GM21526 (cell line): ENCODE data around the gene PDZD4.

ENCODE experiments used
- ATAC-seq: cut with Tn5 transposase; IDR thresholded peaks from one replicate; pipeline ENCODE4 v1.9.1; 2021; ENCODE audit warnings: moderate library complexity; ENCODE audit not compliant: unreplicated experiment, low FRiP score

Gene PDZD4

DNA sequence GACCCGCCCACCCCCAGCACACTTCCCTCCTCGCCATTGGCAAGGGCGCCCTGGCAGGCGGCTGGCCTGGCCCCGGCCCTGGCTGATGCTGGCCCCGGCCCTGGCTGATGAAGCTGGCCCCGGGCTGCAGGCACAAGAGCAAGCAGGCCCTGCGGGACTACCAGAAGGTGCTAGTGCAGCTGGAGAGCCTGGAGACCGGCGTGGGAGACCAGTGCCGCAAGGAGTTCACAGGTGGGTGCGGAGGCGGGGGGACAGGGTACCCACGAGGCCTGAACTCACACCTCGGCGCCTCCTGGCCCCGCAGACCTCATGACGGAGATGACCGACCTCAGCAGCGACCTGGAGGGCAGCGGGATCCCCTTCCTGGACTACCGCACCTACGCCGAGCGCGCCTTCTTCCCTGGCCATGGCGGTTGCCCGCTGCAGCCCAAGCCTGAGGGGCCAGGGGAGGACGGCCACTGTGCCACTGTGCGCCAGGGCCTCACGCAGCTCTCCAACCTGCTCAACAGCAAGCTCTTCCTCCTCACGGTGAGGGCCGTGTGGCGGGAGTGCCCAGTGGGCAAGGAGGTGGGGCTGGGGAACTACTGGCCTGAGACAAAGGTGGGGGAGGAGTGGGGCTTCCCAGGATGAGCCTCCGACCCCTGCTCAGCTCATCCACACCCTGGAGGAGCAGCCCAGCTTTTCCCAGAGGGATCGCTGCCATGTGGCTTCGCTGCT is 55.6 kb downstream of the PDZD4 start:
- no peak for ATAC-seq

DNA sequence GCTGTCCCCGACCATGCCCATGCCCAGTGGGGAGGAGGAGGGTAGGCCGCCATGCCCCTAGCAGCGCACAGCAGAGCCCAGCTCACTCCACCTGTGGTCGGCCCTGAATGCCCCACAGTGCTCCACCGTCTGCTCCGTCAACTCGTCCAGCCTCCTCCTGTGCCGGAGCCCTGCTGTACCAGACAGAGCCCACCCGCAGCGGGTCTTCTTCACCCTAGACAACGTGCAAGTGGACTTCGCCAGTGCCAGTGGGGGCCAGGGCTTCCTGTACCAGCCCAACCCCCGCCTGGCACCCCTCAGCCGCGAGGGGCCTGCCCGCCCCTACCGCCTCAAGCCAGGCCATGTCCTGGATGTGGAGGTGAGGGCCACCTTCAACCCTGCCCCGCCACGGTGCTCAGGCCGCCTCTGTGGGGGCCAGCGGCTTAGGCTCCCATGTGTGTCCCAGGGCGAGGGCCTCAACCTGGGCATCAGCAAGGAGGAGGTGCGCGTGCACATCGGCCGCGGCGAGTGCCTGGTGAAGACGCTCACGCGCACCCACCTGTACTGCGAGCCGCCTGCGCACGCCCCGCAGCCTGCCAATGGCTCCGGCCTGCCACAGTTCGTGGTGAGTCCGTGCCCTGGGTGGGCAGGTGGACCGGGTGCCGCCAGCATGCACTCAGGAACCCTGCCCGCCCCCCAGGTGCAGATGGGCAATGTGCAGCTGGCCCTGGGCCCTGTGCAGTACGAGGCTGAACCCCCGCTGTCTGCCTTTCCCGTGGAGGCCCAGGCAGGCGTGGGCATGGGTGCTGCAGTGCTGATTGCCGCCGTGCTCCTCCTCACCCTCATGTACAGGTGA is 56.4 kb downstream of the PDZD4 start:
- ATAC-seq, result no peak

DNA sequence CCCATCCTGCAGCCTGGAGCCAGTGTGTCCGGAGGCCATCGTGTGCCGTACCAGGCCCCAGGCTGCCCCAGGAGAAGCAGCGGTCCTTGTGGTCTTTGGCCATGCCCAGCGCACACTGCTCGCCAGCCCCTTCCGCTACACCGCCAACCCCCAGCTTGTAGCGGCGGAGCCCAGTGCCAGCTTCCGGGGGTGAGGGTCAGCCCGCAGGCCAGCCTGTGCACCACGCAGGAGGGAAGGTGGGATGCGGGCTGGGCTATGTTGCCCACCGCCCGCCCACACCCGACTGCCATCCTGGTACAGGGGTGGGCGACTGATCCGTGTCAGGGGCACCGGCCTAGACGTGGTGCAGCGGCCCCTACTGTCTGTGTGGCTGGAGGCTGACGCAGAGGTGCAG is 57.1 kb downstream of the PDZD4 start:
- ATAC-seq, result no peak

DNA sequence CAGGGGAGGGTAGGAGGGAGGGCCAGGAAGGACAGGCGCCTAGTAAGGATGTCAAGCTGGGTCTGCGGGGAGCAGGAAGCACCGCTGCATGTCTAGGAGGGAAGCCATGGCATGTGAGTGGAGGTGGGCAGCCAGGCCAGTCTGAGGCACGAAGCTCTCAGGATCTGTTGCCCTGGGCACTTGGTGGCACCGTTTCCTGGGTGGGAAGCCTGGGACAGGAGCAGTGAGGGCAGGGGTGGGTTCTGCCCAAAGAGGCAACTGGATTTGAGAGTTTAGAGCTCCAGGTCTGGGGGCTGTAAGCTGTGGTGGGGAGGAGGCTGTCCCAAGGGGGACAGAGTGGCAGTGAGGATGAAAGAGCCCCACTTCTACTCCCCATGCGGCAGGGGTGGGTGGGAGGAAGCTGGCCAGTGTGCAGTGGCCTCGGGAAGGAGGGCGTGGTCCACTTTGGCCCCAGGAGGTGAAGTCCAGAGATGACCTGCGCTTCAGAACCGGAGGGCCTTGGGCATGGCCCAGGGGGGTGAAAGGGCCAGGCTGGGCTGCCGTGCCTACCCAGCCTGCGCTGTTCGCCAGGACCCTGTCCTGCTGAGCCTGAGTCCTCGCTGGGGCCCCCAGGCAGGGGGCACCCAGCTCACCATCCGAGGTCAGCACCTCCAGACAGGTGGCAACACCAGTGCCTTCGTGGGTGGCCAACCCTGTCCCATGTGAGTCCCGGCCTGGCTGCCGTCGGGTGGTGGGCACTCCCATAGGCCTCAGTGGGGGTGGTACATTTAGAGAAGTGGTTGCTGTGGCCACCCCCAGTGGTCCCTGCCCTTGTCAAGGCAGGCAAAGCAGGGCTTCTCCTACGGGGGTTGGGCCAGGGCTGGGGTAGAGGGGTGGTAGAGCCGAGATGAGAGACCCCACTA is 57.8 kb downstream of the PDZD4 start:
- ATAC-seq, result no peak

DNA sequence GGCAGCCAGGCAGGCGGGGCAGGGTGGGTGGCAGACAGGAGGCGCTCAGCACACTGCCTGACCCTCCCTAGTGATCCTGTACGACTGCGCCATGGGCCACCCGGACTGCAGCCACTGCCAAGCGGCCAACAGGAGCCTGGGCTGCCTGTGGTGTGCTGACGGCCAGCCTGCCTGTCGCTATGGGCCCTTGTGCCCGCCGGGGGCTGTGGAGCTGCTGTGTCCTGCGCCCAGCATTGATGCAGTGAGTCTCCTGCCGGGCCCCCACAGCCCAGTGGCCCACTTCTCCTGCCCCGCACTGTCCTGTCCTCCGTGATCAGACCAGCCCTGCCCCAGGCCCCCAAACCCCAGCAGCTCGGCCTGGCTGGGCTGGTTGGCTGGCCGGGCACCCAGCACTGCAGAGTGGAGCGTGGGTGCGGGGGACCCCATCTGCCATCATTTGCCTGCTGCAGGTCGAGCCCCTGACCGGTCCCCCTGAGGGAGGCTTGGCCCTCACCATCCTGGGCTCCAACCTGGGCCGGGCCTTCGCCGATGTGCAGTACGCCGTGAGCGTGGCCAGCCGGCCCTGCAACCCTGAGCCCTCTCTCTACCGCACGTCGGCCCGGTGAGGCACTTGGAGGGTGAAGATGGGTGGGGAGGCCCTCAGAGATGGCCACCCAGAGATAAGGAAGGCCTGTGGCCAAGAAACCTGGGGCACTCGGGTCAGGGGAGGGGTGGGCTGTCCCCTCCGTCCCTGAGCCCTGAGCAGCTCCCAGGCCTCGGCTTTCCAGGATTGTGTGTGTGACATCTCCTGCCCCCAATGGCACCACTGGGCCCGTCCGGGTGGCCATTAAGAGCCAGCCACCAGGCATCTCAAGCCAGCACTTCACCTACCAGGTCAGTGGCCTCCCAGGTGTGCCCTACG is 58.7 kb downstream of the PDZD4 start:
- ATAC-seq, result no peak

DNA sequence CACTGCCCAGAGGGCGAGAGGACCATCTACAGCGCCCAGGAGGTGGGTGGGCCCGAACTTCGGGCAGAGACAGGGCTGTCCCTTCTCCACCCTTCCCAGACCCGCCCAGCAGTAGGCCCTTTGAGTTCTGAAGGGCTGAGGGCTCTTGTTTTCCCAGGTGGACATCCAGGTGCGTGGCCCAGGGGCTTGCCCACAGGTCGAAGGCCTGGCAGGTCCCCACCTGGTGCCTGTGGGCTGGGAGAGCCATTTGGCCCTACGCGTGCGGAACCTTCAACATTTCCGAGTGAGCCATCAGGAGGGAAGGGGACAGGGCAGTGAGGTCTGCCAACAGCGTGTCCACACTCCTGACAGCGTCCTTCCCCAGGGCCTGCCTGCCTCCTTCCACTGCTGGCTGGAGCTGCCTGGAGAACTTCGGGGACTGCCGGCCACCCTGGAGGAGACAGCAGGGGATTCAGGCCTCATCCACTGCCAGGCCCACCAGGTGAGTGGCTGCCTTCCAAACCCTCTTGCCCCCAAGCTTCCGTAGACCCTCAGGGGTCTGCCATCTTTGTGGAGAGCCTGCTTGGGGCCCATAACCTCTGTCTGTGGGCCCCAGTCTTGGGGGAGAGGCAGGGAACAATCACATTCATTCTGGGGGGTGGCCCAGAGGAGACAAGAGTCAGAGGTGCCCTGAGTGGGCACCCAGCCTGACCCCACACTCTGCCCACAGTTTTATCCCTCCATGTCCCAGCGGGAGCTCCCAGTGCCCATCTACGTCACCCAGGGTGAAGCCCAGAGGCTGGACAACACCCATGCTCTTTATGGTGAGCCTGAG is 59.5 kb downstream of the PDZD4 start:
- no peak for ATAC-seq

DNA sequence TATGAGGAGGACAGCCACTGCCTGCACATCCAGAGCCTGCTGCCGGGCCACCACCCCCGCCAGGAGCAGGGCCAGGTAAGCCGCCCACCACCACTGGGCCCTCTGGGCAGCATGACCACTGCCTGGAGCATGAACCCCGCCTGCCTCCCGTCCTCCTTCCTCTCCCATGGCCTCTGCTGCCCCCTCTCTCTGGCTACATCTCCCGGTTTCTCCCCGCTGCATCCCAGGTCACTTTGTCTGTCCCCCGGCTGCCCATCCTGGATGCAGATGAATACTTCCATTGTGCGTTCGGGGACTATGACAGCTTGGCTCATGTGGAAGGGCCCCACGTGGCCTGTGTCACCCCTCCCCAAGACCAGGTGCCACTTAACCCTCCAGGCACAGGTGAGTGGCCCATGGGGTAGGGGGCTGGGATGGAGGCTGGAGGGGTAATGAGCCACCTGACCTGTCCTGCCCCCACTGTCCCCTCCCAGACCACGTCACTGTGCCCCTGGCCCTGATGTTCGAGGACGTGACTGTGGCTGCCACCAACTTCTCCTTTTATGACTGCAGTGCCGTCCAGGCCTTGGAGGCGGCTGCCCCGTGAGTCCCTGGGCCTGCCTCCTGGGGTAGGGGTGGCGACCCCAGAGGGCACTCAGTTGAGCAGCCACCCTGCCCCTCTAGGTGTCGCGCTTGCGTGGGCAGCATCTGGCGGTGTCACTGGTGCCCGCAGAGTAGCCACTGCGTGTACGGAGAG is 60.3 kb downstream of the PDZD4 start:
- ATAC-seq, result no peak

DNA sequence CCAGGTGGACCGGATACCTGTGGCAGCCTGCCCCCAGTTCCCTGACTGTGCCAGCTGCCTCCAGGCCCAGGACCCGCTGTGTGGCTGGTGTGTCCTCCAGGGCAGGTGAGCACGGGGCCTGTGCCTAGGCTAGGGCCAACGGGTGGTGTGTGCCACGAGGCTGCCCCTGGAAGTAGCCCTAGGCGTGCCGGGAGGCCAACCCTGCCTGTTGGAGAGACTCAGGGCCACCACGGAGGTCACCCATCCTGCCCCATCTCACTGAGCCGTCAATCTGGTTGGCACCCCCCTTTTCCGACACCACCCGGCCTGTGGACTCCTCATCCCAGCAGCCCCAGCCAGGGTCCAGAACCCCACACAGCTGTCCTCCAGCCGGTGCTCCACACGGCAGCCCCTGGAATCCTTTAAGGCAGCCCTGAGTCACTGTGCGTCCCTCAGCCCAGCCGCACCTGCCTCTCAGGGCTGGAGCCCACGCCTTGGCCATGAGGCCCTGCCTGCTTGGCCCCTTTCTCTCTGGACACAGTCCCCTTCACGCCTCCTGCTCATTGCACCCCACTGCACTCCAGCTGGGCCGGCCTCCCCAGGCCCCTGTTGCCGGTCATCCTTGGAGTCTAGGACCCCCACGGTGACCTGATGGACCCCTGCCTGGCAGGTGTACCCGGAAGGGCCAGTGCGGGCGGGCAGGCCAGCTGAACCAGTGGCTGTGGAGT is 61.0 kb downstream of the PDZD4 start:
- no peak for ATAC-seq

DNA sequence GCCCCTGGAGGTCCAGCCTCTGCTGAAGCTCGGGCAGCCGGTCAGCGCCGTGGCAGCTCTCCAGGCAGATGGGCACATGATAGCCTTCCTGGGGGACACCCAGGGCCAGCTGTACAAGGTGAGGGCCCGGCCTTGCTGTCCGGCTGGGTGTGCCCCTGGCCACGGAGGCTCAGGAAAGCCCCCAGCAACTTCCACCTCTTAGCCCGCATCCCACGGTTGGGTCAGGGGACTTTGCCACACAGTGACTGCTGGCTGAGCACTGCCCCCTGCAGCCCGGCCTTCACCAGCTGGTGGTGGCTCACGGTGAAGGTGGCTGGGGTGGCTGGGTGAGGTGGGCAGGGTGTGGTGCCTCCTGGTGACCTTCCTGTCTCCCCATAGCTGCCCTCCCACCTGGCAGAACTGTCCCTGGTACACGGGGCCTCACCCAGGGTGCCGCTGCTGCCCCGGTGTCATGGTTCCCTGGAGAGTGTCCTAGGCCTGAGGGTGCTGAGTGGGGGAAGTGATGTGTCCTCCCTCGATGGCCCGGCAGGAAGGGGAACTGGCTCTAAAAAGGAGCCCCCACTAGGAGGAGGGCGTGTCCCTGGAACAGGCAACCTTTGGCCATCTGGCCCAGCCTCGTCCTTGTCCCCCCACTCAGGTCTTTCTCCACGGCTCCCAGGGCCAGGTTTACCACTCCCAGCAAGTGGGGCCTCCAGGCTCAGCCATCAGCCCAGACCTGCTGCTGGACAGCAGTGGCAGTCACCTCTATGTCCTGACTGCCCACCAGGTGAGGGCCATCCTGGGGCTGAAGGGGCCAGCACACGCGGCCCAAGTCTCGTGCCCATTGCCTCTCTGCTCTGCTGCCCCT is 61.8 kb downstream of the PDZD4 start:
- ATAC-seq, result no peak

DNA sequence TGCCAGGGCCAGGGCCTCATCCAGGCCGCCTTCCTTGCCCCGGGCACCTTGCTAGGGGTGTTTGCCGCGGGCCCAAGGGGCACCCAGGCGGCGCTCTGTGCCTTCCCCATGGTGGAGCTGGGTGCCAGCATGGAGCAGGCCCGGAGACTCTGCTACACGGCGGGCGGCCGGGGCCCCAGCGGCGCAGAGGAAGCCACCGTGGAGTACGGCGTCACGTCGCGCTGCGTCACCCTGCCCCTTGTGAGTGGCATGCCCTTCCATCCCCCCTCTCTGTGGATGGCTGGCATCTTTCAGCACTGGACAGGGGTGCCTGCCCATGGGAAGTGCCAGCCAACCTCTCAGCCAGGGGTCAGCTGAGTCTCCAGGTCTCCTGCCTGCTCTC is 62.7 kb downstream of the PDZD4 start:
- no peak for ATAC-seq

DNA sequence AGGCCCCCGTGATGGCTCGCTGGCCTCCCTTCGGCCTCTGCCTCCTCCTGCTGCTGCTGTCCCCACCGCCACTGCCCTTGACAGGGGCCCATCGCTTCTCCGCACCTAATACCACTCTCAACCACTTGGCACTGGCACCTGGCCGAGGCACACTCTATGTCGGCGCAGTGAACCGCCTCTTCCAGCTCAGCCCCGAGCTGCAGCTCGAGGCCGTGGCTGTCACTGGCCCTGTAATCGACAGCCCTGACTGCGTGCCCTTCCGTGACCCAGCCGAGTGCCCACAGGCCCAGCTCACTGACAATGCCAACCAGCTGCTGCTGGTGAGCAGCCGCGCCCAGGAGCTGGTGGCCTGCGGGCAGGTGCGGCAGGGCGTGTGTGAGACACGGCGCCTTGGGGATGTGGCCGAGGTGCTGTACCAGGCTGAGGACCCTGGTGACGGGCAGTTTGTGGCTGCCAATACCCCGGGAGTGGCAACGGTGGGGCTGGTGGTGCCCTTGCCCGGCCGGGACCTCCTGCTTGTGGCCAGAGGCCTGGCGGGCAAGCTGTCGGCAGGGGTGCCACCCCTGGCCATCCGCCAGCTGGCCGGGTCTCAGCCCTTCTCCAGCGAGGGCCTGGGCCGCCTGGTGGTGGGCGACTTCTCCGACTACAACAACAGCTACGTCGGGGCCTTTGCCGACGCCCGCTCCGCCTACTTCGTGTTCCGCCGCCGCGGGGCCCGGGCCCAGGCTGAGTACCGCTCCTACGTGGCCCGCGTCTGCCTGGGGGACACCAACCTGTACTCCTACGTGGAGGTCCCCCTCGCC is 63.3 kb downstream of the PDZD4 start:
- no peak for ATAC-seq

DNA sequence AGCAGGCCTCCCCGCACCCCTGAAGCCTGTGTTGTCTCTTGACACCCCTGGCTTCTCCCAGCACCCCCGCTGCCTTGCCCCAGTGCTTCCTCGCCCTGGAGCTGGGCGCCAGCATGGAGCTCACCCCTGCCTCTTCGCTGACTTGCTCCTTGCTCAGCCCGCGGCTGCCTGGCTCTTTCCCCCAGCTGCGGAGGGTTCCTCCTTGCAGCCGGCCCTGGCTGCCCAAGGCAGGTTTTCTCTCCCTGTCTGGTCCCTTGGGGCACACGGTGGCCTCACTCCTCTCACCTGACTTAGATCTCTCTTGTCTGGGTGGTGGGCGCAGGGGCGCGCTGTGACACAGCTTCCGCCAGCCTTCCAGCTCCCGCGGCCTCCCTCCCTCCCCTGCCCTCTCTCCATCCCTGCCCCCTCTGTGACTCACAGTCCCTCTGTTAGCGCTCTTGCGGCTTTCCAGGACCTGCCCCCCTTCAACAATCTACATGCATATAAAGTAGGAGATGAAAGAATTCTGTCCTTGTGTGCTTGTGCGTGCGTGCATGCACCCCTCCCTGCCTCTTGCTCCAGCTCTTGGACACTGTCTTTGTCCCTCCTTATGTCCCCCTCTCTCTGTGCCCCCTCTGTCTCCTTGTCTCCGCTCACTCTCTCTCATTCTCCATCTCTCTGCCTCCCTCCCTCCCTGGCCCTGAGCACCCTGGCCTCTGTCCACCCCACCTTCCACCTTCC is 64.1 kb downstream of the PDZD4 start:
- no peak for ATAC-seq

DNA sequence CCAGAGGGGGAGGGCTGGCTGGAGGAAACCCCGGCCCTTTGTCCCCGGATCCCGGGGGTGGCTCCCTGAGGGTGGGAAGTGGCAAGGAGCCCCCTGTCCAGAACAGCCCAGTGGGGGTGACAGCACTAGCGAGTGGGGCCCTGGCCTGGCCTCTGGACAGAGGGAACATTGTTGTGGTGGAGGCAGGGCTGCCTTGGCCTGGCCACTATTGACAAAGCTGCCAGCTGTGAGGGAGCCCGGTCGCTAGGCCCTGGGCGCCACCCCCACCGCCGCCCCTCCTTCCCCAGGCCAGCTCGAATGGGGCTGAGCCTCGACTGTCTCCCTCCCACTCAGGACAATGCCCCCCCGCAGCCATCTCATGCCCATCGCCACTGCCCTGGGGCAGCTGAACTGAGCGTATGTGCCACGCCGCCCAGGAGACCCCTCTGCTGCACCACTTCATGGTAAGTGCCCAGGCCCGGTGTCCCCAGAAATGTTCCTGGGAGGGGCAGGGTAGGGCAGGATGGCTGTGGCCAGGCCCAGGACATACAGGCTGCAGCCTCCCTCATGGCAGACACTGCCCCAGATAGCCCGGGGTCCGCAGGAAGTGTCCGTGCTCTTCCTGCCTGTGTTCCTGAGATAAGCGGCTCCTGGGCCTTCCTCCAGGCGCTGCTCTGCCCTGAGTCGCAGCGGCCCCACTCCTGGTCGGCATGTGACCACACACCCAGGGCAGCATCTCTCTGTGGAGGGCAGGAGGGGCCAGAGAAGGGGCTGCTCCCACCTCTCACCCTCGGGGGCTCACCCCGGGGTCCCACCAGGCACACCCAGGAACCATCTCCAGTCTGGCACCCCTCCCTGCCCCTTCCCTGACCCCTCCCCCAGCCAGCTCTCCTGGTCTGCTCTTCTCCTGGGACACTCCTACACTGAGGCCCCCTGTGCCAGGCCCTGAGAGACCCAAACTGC is 64.9 kb downstream of the PDZD4 start:
- no peak for ATAC-seq

DNA sequence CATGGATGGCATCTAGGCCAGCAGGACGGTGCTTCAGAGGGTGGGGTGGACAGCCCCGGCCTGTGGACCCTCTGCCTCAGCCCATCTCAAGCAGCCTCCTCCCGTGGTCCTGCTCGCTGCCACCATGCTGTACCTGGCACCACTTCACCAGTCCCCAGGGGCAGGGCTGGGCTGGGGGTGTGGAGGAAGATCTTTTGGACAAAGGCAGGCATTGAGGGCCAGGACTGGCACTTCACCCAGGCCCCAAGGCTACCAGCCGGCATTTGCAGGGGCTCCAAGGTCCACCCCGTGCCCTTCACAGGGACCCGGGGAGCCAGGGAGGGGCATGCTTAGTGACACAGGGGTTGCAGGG is 65.6 kb downstream of the PDZD4 start:
- no peak for ATAC-seq
